ENCODE results near the gene DSCAML1.

Gene DSCAML1

DNA sequence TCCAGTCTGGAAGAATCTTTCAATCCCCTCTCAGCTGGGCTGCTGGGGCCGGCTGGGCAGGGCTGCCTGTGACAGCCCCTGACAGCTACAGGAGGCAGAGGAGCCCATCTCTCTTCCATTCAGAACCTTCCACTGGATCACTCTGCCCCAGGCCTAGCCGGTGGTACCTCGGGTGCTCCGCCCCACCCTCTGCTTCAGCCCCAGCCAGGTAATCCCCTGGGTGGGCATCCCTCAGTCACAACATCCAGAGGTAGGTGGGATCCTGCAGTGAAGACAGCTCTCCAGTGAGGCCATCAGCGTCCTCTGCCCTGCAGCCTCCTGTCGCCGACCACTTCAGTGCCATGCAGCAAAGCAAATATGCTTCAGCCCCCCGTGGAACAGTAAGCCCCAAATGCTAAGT, 223.7 kb downstream of the DSCAML1 start:
- Histone ChIP-seq H3K36me3 (ENCODE audit: control insufficient read depth, insufficient read depth, low read length) (no peaks in the 10 kb centered on the region), H3K27me3 (ENCODE audit: control insufficient read depth, insufficient read depth, low read length) (peaks cover 4% of the 10 kb centered on the region; the same call in 1 of the 2 replicates), H3K4me3 (ENCODE audit: low read depth, low read length) (no peak overlapping the region), H3K4me1 (ENCODE audit: control insufficient read depth, insufficient read depth, low read length) (no peaks in the 10 kb centered on the region), H3K27ac (ENCODE audit: low read depth, low read length) (no peak overlapping the region), H3K9me3 (ENCODE audit: control insufficient read depth, insufficient read depth, low read depth, low read length) (no peaks in the 10 kb centered on the region), H3K9ac (ENCODE audit: low read length) (no peak overlapping the region)

DNA sequence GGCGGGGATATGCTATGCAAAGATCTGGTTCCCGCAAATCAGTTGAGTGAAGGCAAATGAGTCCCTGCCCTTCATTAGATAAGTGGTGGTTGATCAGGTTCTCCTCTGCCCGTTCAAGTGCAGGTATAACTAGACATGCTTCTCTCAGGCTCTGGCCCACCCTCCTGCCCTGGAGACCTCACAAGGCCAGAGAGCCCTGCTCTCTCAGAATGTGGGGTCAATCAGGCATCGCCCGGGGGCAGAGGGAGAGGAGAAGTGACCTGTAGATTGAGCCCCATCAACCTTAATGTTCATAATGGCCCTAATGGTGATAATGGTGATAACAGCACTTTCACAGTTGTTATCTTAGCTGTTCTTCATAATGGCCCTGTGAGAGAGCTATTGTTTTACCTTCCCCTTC, 224.3 kb downstream of the DSCAML1 start:
- Histone ChIP-seq H3K27me3 (ENCODE audit: control insufficient read depth, insufficient read depth, low read length) (peaks cover 4% of the 10 kb centered on the region; the same call in 1 of the 2 replicates), H3K9ac (ENCODE audit: low read length) (no peak overlapping the region), H3K9me3 (ENCODE audit: control insufficient read depth, insufficient read depth, low read depth, low read length) (no peaks in the 10 kb centered on the region), H3K27ac (ENCODE audit: low read depth, low read length) (no peak overlapping the region), H3K36me3 (ENCODE audit: control insufficient read depth, insufficient read depth, low read length) (no peaks in the 10 kb centered on the region), H3K4me3 (ENCODE audit: low read depth, low read length) (no peak overlapping the region), H3K4me1 (ENCODE audit: control insufficient read depth, insufficient read depth, low read length) (no peaks in the 10 kb centered on the region)

DNA sequence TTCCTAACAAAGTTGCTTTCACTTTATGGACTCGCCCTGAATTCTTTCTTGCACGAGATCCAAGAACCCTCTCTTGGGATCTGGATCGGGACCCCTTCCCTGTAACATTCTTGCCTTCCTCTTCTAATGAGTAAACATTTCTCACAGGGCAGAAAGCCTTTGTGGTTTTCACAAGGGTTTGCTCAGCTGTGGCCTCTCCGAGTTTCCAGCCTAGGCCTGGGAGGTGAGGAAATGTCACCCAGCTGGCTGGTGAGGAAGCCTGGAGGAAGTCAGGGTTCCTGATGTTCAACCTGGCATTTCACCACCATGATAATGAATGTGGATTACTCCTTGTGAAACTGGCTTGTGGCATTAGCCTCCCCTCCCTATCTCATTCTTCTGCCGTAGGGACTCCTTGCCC, 224.9 kb downstream of the DSCAML1 start:
- no peak overlapping the region for H3K9ac ChIP-seq (ENCODE audit: low read length)
- H3K27ac ChIP-seq (ENCODE audit: low read depth, low read length) = no peak overlapping the region
- no peak overlapping the region for H3K4me3 ChIP-seq (ENCODE audit: low read depth, low read length)
- H3K9me3 ChIP-seq (ENCODE audit: control insufficient read depth, insufficient read depth, low read depth, low read length) = no peaks in the 10 kb centered on the region
- no peaks in the 10 kb centered on the region for H3K4me1 ChIP-seq (ENCODE audit: control insufficient read depth, insufficient read depth, low read length)
- no peaks in the 10 kb centered on the region for H3K36me3 ChIP-seq (ENCODE audit: control insufficient read depth, insufficient read depth, low read length)
- H3K27me3 ChIP-seq (ENCODE audit: control insufficient read depth, insufficient read depth, low read length) = peaks cover 4% of the 10 kb centered on the region; the same call in 1 of the 2 replicates

DNA sequence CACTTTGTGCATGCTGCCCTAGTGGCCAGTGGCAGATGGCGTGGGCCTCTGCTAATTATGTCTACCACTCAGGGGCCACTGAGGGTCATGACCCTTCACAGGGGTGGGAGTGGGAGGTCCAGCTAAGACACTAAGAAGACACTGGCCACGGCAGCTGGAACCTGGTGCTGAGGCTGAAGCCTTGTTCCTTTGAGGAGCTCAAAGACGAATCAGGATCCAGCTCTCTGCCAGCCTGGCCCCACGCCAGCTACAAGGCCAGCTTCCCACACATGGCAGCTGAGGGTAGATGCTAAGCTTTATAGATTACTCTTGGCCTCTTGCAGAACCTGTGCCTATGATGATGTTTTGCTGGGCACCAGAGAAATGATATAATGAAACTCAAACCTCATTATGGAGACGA, 226.3 kb downstream of the DSCAML1 start:
- Histone ChIP-seq H3K4me1 (ENCODE audit: control insufficient read depth, insufficient read depth, low read length) (no peaks in the 10 kb centered on the region), H3K9ac (ENCODE audit: low read length) (no peak overlapping the region), H3K36me3 (ENCODE audit: control insufficient read depth, insufficient read depth, low read length) (no peaks in the 10 kb centered on the region), H3K9me3 (ENCODE audit: control insufficient read depth, insufficient read depth, low read depth, low read length) (no peaks in the 10 kb centered on the region), H3K4me3 (ENCODE audit: low read depth, low read length) (no peak overlapping the region), H3K27ac (ENCODE audit: low read depth, low read length) (no peak overlapping the region), H3K27me3 (ENCODE audit: control insufficient read depth, insufficient read depth, low read length) (peaks cover 4% of the 10 kb centered on the region; the same call in 1 of the 2 replicates)

DNA sequence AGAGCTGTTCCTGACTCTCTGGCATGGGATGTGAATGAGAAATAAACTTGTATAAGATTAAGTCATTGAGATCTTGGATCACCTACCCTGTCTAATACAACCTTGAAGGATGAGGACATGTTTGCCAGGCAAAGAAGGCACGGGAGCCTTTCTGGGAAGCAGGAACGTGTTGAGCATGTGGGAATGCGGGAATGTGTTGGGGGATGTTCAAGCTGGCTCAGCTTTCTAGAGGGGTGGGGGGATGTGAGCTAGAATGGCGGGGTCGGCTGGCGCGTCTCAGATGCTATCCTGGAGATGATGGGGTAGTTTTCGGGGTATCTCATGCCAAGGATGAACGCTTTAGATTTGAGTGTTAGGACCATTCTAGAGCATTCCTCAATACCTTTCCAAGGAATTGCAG, 227.1 kb downstream of the DSCAML1 start:
- Histone ChIP-seq H3K4me3 (ENCODE audit: low read depth, low read length) (no peak overlapping the region), H3K27ac (ENCODE audit: low read depth, low read length) (no peak overlapping the region), H3K36me3 (ENCODE audit: control insufficient read depth, insufficient read depth, low read length) (no peaks in the 10 kb centered on the region), H3K4me1 (ENCODE audit: control insufficient read depth, insufficient read depth, low read length) (no peaks in the 10 kb centered on the region), H3K9me3 (ENCODE audit: control insufficient read depth, insufficient read depth, low read depth, low read length) (no peaks in the 10 kb centered on the region), H3K27me3 (ENCODE audit: control insufficient read depth, insufficient read depth, low read length) (peaks cover 4% of the 10 kb centered on the region; the same call in 1 of the 2 replicates), H3K9ac (ENCODE audit: low read length) (no peak overlapping the region)

DNA sequence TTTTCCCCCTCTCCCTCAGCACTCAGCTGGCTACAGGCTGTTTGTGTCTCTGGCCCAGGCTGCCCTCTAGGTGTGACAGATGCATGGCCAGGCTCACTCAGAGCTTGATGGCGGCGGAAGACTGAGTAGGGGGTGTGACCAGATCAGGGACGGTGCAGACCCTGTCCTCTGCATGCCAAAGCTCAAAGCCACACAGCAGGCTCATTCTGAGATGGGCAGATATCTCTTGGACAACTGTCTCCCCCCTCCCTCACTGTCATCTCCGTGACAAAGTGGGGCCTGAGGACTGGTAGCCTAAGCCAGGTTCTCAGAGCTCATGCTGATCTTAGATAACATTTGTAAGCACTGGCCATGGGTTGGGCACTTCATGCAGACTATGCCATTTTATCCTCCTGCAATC, 231.3 kb downstream of the DSCAML1 start:
- Histone ChIP-seq H3K4me3 (ENCODE audit: low read depth, low read length) (no peak overlapping the region), H3K36me3 (ENCODE audit: control insufficient read depth, insufficient read depth, low read length) (no peaks in the 10 kb centered on the region), H3K27ac (ENCODE audit: low read depth, low read length) (no peak overlapping the region), H3K4me1 (ENCODE audit: control insufficient read depth, insufficient read depth, low read length) (no peaks in the 10 kb centered on the region), H3K27me3 (ENCODE audit: control insufficient read depth, insufficient read depth, low read length) (peaks cover 11% of the 10 kb centered on the region; the same call in 1 of the 2 replicates), H3K9ac (ENCODE audit: low read length) (no peak overlapping the region), H3K9me3 (ENCODE audit: control insufficient read depth, insufficient read depth, low read depth, low read length) (no peaks in the 10 kb centered on the region)

DNA sequence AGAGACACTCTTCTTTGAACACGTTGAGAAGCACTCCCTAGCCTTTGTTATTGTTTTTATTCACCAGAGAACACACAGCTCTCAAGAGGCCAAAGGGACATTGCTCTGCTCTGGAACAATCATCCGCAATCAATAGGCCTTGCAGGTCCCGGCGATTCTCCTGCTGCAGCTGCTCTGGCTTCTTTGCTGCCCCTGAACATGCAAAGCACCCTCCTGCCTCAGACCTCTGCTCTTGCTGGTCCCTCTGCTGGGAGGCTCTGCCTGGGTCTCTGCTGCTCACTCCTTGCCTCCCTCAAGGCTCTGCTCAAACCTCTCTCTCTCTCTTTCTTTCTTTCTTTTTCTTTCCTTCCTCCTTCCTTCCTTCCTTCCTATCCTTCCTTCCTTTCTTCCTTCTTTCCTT, 232.7 kb downstream of the DSCAML1 start:
- no peaks in the 10 kb centered on the region for H3K9me3 ChIP-seq (ENCODE audit: control insufficient read depth, insufficient read depth, low read depth, low read length)
- no peak overlapping the region for H3K27ac ChIP-seq (ENCODE audit: low read depth, low read length)
- H3K9ac ChIP-seq (ENCODE audit: low read length) = no peak overlapping the region
- no peak overlapping the region for H3K4me3 ChIP-seq (ENCODE audit: low read depth, low read length)
- no peaks in the 10 kb centered on the region for H3K36me3 ChIP-seq (ENCODE audit: control insufficient read depth, insufficient read depth, low read length)
- H3K4me1 ChIP-seq (ENCODE audit: control insufficient read depth, insufficient read depth, low read length) = peaks cover 9% of the 10 kb centered on the region
- peaks cover 11% of the 10 kb centered on the region; the same call in 1 of the 2 replicates for H3K27me3 ChIP-seq (ENCODE audit: control insufficient read depth, insufficient read depth, low read length)

DNA sequence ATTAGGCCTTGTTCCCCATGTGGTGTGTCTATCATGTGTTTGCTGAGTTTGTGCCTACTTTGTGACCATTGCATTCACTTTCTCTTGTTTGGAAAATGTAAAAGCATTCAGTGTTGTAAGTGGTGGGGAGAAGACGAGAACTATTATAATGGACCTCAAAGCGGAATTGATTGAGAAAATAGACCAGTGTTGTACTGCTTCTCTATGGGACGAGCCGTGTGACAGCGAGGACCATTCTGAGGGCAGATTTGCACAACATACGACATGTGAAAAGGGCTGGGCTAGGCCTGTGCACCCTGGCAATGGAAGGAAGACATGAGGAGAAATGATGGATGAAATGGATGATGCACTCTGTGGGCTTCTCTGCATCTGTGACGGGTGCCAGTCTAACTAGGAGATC, 233.5 kb downstream of the DSCAML1 start:
- peaks cover 11% of the 10 kb centered on the region; the same call in 1 of the 2 replicates for H3K27me3 ChIP-seq (ENCODE audit: control insufficient read depth, insufficient read depth, low read length)
- H3K36me3 ChIP-seq (ENCODE audit: control insufficient read depth, insufficient read depth, low read length) = no peaks in the 10 kb centered on the region
- no peak overlapping the region for H3K9ac ChIP-seq (ENCODE audit: low read length)
- H3K4me3 ChIP-seq (ENCODE audit: low read depth, low read length) = no peak overlapping the region
- H3K27ac ChIP-seq (ENCODE audit: low read depth, low read length) = no peak overlapping the region
- peaks cover 14% of the 10 kb centered on the region for H3K4me1 ChIP-seq (ENCODE audit: control insufficient read depth, insufficient read depth, low read length)
- no peaks in the 10 kb centered on the region for H3K9me3 ChIP-seq (ENCODE audit: control insufficient read depth, insufficient read depth, low read depth, low read length)

DNA sequence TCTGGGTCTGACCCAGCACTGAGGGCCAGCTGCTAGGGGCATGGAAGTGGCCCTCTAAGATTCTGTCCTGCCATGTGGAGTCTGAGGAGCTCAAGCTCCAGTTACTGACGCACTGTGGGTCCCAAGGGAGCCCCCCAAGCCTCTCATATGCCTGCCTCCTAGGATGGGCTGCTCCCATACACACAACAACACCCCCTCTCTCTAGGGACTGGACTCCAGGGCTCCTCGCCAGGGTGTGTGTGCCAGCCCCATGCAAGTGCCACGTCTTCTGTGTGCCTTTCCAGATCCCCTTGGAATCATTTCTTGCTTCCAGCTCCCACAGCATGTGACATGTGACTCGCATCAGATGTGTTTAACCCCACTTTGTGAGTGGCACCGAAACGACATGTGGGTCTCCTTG, 234.9 kb downstream of the DSCAML1 start:
- peaks cover 11% of the 10 kb centered on the region; the same call in 1 of the 2 replicates for H3K27me3 ChIP-seq (ENCODE audit: control insufficient read depth, insufficient read depth, low read length)

DNA sequence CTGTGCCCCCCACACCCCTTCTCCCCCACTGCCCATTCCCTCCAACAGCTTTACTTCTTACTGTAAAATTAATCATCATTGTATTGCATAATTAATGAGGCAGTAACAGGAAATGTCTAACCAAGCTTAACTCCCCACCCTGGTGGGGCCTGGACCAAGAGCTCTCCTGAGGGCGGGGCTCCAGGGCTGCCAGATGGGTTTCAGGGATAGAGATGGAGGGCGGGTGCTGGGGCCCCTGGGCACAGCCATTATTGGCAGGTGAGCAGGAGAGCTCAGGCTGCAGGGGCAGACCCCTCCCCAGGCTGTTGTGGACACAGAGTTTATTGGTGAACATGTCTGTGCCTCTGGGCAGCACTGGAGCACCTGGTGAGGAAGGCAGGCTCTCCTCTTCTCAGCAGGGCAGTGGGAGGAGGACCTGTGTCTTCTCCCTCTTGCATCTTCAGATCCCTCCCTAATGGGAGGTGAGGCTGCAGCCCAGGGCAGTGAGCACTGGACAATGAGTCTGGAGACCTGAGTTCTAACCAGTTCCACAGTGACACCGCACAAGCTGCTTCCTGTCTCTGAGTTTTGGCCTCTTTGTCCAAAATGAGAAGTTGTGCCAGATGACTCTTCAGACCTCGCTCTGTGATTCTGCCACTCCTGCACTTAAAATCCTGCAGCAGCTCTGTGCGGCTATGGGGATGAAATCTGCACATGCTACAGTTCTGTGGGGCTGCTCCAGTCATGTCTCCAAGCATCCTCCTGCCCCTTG, 236.1 kb downstream of the DSCAML1 start:
- no peaks in the 10 kb centered on the region for H3K9me3 ChIP-seq (ENCODE audit: control insufficient read depth, insufficient read depth, low read depth, low read length)
- peaks cover 23% of the 10 kb centered on the region for H3K4me1 ChIP-seq (ENCODE audit: control insufficient read depth, insufficient read depth, low read length)
- H3K4me3 ChIP-seq (ENCODE audit: low read depth, low read length) = no peak overlapping the region

More for the DNA sequence above, 234.9 kb downstream of the DSCAML1 start:
- no peaks in the 10 kb centered on the region for H3K9me3 ChIP-seq (ENCODE audit: control insufficient read depth, insufficient read depth, low read depth, low read length)
- no peak overlapping the region for H3K27ac ChIP-seq (ENCODE audit: low read depth, low read length)
- H3K9ac ChIP-seq (ENCODE audit: low read length) = no peak overlapping the region
- no peaks in the 10 kb centered on the region for H3K36me3 ChIP-seq (ENCODE audit: control insufficient read depth, insufficient read depth, low read length)
- peaks cover 20% of the 10 kb centered on the region for H3K4me1 ChIP-seq (ENCODE audit: control insufficient read depth, insufficient read depth, low read length)
- H3K4me3 ChIP-seq (ENCODE audit: low read depth, low read length) = no peak overlapping the region

DNA sequence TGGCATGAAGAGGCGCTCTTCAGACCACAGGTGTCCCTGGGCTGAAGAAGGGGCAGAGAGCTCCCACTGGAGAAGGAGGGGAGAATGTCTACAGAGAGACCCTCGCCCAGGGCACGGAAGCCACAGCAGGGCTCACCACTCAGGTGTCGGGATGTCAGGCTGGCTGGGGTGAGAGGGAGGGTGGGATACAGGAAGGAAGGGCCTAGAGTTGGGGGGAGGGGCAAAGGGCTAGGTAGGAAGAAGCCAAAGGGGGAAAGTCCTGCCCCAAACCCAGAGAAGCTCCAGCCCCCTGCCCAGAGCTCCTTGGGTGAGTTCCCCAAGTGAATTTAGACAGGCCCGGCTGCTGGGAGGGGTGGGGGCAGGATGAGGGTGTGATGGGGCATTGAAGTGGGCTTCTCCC, 237.3 kb downstream of the DSCAML1 start:
- peaks cover 16% of the 10 kb centered on the region; the same call in 1 of the 2 replicates for H3K27me3 ChIP-seq (ENCODE audit: control insufficient read depth, insufficient read depth, low read length)
- H3K4me1 ChIP-seq (ENCODE audit: control insufficient read depth, insufficient read depth, low read length) = peaks cover 23% of the 10 kb centered on the region
- no peak overlapping the region for H3K9ac ChIP-seq (ENCODE audit: low read length)
- no peak overlapping the region for H3K27ac ChIP-seq (ENCODE audit: low read depth, low read length)
- H3K9me3 ChIP-seq (ENCODE audit: control insufficient read depth, insufficient read depth, low read depth, low read length) = no peaks in the 10 kb centered on the region
- H3K36me3 ChIP-seq (ENCODE audit: control insufficient read depth, insufficient read depth, low read length) = no peaks in the 10 kb centered on the region
- no peak overlapping the region for H3K4me3 ChIP-seq (ENCODE audit: low read depth, low read length)

More for the DNA sequence above, 236.1 kb downstream of the DSCAML1 start:
- Histone ChIP-seq H3K36me3 (ENCODE audit: control insufficient read depth, insufficient read depth, low read length) (no peaks in the 10 kb centered on the region), H3K9ac (ENCODE audit: low read length) (no peak overlapping the region), H3K27ac (ENCODE audit: low read depth, low read length) (no peak overlapping the region), H3K27me3 (ENCODE audit: control insufficient read depth, insufficient read depth, low read length) (peaks cover 15% of the 10 kb centered on the region; the same call in 1 of the 2 replicates)

Measured in HUES6 (cell line).